Measurements from ENCODE around the gene ST3GAL5.

The ST3GAL5 gene

DNA sequence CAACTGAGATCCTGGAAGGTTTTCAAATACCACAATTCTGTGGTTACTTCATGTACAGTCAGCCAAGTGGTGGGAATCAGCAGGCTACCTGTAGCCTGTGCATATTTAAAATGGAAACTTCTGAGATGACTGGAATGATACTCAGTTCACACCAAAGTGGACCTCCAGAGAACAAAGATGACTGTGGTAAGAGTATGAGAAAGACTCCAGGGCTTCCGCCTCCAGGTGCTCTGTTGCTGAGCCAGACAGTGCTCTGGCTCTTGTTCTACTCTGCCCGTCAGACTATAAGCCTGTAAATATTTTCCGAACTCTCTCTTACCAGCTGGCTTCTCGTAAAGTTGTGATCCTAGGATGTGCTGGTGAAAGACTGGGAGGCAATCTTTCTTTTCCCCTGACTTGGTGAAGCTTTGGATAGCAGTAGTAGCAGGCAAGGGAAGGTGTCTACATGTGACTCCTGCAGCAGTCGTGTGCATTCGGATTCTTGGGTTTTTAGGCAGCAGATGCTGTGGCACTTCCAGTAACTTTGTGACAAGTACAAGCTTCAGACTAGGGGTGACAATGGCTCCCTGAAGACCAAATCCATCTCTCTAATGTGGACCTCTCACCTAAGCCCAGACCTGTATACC, 23.1 kb downstream of the ST3GAL5 start:
- DNase-seq: peak; percentile 49

DNA sequence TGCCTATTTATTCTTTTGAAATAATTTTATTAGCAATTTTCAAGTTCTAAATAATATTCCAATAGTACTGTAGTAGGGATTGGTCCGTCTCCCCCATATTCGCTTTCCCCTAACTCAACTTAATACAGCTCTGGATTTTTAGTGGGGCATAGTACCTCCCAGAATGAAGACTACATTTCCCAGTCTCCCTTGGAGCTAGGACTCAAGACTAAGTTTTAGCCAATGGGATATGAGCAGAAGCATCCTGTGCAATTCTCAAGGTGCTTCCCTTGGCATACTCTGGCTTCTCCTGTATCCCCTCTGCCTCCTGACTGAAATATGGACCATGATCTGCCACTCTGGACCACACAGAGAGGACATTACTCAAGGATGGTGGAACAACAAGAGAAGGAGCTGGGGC, 24.1 kb downstream of the ST3GAL5 start:
- no peak for DNase-seq

DNA sequence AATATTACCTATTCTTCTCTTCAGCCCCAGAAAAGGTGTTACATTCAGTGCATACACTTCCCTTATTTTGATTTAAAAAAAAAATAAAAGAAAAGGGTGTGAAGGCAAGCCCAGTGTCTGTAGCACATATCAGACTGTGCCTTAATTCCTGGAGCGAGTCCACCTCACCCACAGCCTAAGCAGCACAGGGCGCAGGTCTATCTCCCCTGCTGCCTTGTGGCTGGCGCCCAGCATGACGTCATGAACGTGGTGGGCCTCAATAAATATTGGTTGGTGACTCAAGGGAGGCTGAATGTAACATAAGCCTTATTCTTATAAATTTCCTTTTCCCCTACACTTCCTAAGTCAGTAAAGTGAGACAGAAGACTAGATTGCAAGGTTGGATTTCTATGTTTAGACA, 26.4 kb downstream of the ST3GAL5 start:
- no peak for DNase-seq

DNA sequence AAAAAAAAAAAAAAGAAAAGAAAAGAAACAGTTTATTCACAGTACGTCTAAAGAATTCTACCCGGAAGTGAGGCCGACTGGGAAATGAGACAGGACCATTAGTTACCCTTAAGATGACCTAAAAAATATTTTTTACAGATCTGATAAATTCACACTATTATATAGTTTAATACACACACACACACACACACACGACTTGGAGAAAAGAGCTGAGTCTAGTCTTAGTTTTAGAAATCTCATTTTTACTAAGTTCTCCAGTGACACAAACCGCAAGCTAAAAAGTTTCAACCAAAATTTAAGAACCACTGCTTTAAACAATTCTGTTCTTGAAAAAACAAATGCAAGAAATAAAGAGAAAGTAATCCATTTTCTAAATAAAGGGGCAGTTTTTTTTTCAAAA, 27.1 kb downstream of the ST3GAL5 start:
- no peak for DNase-seq

DNA sequence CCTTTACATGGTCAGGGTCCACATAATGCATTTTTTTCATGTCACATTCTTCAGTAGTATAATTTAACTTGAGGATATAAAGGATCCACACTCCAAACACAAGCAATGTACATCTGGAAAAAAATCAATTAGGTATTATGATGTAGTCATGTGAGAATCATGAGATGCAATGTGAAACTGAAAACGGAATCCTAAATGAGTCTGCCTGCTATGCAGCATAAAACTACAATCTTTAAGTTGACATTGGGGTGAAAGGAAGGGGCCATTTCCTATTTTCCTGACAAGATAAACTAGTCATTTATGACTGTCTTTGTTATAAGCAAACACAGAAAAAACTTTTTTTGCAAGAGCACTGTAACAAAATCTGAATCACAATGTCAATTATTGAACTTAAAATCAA, 27.6 kb downstream of the ST3GAL5 start:
- no peak for DNase-seq

DNA sequence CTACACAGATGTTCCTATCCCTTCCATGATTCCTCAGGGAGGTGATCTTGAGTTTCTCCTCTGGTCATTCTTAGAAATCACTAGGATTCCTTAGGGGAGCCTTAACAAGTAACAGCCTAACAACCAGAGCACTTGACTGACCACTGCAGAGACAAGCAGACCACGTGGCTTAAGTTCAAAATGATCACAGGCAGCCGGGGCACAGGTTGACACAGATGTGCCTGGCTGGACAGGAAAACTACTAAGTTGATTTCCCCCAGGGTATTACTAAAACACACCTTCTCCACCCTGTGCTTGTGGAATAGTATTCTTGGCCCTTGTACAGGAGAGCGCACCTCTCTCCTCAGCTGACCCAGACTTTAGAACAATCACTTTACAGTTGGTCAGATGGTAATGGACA, 29.9 kb downstream of the ST3GAL5 start:
- DNase-seq: no peak

DNA sequence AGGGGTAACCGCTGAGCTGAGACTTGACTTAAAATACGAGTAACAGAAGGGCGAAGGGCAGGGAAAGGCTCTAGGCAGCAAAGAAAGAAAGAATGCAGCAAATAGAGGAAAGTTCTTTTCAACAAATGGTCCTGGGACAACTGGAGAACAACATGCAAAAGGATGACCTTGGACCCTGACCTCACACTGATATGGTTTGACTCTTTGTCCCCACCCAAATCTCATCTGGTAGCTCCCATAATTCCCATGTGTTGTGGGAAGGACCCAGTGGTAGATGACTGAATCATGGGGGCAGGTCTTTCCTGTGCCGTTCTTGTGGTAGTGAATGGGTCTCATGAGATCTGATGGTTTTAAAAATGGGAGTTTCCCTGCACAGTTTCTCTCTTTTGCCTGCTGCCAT, 33.9 kb downstream of the ST3GAL5 start:
- DNase-seq: no peak

DNA sequence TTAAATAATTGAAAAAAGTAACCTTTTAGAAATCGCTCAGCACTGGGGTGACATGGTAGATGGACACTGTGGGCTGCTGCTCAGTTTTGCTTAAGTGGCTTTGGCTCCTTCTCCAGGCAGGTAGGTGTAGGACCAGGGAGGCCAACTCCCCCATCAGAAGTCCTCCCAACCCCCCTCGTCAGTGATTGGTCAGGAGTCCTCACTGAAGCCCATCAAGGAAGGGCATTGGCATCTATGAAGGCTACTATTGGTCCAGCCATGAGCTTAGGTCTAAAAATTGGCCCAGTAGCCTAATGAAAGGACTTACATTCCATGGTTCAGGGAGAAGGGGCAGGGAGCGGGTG, 34.7 kb downstream of the ST3GAL5 start:
- DNase-seq: no peak

DNA sequence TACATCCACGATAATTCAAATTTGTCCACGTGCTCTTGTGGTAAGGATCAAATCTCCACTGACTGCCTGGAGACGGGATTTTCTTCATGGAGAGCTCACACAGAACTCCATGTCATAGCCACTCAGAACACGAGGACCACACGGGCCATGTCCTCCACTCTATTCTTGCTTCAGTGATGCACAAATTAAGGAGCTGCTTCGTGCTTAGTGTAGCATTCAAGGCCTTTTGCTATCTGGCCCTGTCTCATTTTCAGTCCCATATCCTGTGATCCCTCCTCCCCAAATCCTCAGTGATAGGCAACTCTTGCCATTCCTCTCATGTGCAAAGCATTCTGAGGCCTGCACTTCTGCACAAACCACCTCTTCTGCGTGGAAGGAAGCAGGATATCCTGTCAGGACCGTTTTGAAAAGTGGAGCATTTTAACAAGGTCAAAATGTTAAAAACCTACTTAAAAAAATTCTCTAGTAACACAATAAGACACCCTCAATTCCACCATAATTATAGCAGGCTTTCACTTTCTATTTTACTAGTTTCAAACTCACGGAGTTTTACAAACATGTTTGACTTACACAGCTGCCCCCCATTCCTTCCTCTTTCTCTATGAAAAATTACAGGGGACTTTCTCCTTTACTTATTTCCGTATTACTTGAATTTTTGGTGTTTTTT, 35.2 kb downstream of the ST3GAL5 start:
- no peak for DNase-seq

DNA sequence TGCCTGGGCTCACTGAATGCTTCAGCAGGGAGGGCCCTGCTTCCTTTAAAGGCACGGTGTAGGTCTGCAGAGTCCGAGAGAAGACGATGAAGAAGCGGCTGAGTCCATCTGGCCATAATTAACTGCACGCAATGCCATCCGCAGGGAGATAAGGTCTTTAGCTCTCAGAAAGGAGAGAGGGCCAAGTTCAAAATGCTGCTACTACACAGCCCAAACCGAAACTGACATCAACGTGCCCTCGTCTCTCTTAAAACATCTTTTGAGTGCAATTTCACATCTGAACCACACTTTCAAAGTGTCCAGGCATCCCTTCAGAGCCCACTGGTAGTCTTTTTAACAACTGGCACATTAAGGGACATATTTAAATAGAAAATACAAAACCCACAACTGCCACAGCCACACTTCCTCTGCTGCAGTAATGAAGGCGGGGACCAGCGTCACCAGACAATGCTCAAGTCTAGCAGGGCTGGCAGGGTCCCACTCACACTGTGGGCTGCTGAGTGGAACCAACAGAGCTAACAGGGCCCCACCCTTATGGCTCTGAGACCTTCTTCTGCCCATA, 35.8 kb downstream of the ST3GAL5 start:
- DNase-seq: peak; percentile 44

DNA sequence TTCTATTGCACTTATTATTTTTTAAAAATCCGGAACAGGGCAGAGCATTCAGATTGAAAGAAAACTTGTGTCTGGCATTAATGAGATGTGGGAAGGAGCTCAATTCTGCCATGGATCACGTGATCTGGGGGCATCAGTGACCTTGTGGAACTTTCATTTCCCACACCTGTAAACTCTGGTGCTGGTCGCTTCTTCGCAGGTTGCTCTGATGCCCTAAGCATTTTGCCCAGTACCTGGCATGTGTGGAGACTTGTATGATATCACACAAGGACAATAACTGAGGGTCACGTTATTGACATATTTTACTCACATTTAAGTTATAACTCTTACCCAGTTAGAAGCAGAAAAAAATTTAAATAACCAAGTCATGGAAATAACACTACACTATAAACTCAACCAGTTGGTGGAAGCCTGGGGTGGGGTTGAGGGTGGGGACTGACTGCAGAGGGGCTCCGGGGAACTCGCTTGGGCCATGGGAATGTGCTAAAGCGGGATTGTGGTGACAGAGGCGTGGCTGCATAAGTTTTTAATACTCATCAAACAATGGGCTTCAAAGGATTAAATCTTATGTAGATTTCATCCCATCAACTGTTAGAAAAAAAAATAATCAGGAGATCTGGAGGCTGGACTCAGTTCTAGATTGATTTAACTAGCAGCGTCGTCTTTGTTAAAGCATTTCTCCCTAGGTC, 36.5 kb downstream of the ST3GAL5 start:
- no peak for DNase-seq

DNA sequence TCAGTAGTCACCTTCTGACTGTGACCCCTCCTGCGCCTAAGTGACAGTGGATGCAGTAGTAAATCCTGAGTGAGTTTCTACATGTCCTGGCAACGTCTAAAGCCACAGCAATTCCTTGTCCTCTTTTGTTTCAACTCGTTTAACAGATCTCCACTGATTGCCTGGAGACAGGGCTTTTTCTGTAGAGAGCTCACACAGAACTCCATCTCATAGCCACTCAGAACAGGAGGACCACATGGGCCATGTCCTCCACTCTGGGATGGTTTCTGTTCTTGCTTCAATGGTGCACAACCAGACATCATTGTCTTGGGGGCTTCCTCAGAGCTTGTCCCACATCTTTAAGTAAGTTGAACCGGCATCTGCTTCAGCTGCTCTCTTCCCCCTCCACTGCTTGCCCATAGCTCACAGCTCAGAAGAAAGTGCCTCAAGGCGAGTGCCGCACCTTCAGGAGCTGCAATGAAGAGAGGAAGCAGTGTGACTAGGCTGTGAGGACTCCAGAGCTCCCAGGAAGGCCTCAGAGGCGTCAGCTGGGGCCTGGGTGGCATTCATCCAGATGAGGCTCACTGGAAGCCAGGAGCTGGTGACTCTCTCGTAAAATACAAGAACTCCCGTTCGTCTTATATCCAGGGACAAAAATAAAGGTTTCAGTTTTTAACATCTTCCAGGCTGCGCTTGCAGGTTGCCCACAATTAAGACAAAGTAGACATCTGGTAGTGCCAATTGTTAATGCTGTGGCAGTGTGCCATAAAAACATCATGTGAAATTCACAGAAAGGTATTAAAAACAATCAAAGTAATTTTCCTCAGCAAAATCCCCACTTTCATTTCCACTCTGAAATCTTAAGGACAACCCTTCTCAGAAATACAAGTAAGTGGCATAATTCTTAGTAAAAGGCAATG, 37.3 kb downstream of the ST3GAL5 start:
- DNase-seq: peak; percentile 44

DNA sequence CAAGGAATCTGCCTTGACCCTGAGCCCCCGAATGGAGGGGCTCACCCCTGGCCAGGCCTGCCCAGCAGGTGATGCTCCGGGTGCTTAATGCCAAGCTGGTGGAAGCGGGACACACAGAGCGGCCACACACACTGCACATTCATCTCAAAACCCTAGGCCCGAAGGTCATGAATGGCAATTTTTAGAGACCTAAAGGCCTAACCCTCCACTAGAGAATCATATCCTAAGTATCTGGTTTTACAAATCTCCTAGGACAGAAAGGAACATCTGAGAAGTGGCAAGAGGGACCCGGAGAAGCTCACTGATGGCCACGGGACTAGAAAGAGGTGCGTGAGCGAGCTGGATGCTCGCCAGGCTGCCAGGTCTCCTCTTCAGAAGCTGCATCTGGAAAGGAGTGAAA, 38.3 kb downstream of the ST3GAL5 start:
- DNase-seq: no peak

DNA sequence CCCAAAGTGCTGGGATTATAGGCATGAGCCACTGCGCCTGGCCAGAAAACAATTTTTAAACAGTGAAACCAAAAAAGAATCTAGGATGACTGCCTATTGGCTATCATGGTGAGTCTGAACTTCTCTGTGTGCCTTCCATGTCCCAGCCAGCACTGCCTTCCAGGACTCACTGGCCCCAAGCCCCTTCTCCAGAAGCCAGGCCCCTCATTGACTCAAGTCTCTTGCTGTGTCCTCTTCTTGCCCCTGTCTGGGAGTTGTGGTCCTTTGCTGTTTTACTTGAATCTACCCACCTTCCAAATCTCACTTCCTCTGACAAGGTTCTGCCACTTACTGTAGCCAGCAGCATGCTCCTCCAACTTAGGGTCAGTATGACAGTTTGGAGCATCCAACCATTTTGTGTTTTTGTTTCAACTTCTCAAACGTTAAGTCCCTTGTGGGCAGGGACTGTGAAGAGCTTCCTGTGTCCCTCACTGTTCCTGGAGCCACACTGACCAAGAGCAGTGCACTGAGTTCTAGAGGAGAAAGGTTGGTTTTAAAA, 41.7 kb downstream of the ST3GAL5 start:
- no peak for DNase-seq

DNA sequence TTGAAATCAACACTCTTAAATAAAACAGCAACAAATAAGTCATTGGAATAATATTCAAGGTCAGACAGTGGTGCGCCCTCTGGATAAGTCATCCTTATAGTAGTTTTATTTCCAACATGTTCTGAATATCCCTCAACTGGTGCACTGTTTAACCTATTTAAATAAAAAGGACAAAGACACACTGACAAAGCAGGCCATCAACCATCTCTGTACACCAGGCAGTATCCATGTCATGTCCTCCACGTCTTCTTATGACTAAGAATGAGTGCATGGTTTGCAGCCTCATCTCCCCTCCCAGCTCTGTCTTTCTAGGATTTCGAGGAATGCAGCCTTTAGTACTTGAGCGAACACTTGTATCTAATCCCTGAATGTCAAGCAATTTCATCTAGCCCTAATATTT, 42.4 kb downstream of the ST3GAL5 start:
- peak; percentile 70 for DNase-seq

DNA sequence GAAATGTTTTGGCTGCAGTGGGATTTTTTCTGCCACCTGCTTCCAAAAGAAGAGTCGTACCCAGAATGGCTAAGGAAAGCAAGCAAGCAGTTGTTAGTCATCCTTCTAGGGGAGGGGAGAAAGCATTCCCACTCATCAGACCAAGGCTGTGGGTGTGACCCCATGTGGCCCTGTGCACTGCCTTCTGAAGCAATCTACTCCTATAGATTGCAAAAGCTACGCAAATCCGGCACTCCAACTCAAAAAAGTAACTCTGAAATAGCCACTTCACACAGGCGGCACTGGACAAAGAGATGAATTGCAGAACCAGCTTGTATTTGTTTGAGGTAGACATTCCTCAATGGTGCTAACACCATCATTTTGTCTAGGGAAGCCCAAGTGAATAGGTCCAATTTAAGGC, 44.3 kb downstream of the ST3GAL5 start:
- no peak for DNase-seq

DNA sequence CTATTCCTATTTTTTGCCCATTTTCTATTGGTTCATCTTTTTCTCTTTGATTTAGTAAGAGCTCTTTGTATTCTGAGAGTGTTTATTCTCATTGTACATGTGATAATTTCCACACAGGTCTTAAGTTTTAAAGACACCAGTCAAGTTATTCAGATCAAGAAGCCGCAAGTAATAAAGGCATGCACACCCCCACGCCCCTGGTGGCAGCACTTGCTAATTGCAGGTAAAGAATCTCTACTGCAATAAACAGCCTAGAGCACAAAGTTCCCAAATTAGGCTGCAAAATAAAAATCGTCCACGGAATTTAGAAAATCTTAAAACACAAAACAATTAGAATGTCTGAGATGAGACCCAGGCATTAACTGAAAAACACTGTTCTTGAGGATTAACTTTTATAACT, 45.2 kb downstream of the ST3GAL5 start:
- DNase-seq: no peak

DNA sequence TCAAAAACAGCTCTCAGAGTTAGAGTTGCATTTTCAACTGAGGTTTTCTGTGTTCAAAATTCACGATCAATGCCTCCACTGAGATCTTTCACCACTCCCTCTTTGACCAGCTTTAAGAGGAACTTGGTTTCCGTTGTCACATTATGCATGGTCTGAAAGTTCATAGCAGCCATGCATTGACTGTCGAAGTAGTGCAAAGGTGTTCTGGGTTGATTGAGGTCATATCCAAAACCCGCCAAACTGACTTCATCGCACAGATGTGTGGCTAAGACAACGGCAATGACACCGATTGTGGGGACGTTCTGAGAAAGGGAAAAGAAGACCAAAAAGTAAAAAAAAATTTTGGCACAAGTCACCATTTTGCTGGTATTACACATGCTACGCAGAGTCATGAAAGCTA, 48.7 kb downstream of the ST3GAL5 start:
- no peak for DNase-seq

DNA sequence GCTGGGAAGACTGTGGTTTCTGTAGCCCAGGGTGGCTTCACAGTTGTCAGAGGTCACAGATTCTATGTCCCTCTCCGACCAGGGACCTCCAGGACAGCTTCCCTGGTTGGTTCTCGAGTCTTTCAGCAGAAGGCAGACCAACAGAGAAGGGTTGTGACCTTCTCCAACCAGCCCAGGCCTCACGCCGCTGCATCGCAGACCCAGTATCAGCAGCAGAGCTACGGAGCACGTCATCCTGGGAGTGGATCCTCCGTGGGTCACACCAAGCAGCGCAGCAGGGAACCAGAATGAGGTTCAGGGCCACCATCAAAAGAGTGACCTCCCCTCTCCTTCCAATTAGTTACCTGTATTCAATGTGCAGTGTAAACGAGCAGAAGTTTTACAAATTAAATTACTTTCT, 49.3 kb downstream of the ST3GAL5 start:
- no peak for DNase-seq

DNA sequence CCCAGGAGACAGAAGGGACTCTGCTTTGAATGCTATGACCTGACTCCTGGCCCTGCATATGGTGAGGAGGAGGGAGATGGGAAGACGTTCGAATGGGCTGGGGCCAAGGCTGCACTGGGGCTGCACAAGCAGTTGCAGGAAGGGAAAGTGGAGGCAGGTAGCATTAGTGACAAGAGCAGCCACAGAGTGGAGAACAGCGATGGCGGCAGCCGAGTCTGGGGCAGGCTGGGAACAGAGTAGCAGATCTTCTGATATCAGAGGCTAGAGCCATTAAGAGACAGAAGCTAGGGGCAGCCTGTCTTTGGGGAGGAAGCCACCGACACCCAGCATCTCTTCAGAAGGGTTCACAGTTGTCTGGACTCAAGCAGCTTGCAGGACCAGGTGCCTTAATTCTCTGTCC, 50.1 kb downstream of the ST3GAL5 start:
- DNase-seq: no peak

DNA sequence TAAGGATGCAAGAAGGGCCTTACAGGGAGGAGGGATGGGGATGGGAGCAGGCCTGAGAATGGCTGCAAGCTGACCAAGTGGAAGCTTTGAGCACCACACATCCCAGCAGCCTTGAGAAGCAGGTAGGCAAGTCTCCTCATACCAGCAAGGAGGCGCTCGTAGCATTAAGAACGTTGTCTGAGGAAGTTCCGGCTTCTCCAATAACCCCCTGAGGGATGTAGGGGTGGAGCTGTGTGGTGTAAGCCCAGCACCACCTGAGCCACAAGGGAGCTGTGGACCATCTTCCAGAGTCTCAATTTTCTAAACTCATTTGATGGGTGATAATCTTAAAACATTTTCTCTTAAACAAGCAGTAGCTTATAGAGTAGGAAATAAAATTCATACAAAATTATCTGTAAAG, 50.6 kb downstream of the ST3GAL5 start:
- no peak for DNase-seq

DNA sequence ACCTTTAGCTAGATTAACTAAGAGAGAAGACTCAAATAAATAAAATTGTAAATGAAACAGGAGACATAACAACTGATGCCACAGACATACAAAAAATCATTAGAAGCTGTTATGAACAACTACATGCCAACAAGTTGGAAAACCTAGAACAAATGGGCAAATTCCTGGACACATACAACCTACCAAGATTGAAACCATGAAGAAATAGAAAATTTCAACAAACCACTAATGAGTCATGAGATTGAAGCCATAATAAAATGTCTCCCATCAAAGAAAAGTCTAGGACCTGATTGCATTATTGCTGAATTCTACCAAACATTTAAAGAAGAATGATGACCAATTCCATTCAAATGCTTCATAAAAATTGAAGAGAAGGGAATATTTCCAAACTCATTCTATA, 54.3 kb downstream of the ST3GAL5 start:
- DNase-seq: peak; percentile 43

DNA sequence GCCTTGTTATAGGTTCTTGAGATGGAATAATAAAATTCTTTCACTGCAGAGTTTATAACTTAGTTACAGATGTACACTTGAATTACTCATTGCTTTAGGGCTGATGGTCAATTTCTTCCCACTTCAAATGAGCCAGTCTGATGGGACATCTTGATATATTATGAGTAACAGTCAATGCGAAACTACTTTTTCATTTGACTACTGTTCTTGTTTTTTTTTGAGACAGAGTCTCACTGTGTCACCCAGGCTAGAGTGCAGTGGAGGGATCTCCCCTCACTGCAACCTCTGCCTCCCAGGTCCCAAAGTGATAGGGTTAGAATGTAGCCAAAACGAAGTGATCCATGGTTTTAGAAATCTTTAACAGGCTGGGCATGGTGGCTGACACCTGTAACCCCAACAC, 57.1 kb downstream of the ST3GAL5 start:
- DNase-seq: no peak
